ENCODE data around the gene PCGF5.
A peak's percentile ranks its signal among the peaks of the same experiment; 100 is the strongest.

PCGF5 gene

DNA sequence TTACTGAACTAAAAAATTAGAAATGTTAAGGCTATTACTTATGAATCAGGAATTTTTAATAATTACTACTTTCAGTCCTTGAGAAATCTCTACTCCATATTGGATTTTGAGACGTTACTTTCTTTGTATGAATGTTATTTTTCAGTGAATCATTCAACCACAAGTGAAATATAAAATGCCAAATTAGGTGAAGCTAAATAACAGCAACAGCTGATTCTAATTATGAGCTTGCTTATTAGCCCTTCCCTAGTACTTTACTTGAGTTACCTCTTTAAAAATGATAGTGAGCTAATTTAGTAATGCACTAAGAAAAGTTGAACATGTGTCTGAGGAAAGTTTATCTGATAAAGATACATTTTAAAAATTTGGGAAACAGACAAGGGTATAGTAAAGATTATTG is 51.4 kb downstream of the PCGF5 start:
- TF ChIP-seq, protein P1, sequence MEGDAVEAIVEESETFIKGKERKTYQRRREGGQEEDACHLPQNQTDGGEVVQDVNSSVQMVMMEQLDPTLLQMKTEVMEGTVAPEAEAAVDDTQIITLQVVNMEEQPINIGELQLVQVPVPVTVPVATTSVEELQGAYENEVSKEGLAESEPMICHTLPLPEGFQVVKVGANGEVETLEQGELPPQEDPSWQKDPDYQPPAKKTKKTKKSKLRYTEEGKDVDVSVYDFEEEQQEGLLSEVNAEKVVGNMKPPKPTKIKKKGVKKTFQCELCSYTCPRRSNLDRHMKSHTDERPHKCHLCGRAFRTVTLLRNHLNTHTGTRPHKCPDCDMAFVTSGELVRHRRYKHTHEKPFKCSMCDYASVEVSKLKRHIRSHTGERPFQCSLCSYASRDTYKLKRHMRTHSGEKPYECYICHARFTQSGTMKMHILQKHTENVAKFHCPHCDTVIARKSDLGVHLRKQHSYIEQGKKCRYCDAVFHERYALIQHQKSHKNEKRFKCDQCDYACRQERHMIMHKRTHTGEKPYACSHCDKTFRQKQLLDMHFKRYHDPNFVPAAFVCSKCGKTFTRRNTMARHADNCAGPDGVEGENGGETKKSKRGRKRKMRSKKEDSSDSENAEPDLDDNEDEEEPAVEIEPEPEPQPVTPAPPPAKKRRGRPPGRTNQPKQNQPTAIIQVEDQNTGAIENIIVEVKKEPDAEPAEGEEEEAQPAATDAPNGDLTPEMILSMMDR (IDR thresholded peaks at IDR 0.05; ENCODE audit: unreplicated experiment in 3 of 3): no peak
- Mint-ChIP-seq H3K4me1 (no peaks in the 10 kb centered on the region), H3K4me3 (no peak overlapping the region), H3K36me3 (ENCODE audit: low read depth) (no peaks in the 10 kb centered on the region), H3K9me3 (no peaks in the 10 kb centered on the region), H3K27me3 (ENCODE audit: low read depth) (no peaks in the 10 kb centered on the region), H3K27ac (no peak overlapping the region)

DNA sequence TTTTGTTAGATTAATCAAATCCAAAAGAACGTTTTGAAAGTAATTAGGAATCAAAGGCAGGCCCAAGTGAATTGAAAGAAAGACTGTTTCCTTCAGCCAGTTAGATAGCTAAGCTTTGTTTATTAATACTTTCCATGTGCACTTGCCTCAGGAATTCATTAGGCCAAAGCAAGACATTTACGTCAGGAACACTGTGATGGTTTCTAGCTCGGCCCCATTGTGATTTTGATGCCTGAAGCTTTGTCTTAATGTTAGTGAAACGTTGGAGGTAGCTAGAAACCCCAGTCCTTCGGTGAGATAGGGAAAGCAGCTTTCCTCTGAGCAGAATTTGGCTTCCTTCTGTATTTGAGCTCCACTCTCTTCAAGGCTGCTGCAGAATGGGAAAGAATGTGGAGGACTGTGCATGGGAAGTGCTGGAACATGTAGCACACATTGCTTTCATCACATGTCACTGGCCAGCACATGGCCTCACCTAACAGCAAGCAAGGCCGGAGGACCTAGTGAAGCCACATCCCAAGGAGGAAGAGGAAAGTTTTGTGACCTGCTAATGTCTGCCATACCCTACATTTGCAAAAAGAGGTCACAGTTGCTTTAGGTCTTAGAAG is 64.1 kb downstream of the PCGF5 start:
- no peak overlapping the region for H3K4me3 Mint-ChIP-seq
- no peaks in the 10 kb centered on the region for H3K9me3 Mint-ChIP-seq
- H3K4me1 Mint-ChIP-seq: no peaks in the 10 kb centered on the region
- no peaks in the 10 kb centered on the region for H3K27me3 Mint-ChIP-seq (ENCODE audit: low read depth)
- TF ChIP-seq, protein P1 (IDR thresholded peaks at IDR 0.05; ENCODE audit: unreplicated experiment in 3 of 3): no peak
- H3K27ac Mint-ChIP-seq: no peak overlapping the region
- no peaks in the 10 kb centered on the region for H3K36me3 Mint-ChIP-seq (ENCODE audit: low read depth)

DNA sequence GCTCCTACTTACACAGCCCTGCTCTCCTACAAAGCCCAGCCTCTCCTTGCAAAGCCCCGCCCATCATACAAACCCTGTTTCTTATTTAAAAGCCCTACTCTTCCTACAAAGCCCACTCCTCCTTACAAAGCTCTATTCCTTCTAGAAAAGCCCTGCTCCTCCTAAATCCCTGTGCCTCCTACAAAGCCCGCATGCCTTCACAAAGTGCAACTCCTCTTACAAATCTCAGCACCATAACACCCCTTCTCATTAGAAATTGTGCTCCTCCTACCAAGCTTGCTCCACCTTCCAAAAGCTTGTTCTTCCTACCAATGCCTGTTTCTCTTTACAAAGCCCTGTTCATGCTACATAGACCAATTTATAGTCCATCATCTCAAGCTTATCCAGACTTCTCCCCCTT is 66.1 kb downstream of the PCGF5 start:
- Mint-ChIP-seq H3K4me3 (no peak overlapping the region), H3K4me1 (no peaks in the 10 kb centered on the region), H3K27ac (no peak overlapping the region), H3K9me3 (no peaks in the 10 kb centered on the region), H3K27me3 (ENCODE audit: low read depth) (peaks cover 2% of the 10 kb centered on the region), H3K36me3 (ENCODE audit: low read depth) (no peaks in the 10 kb centered on the region)
- TF ChIP-seq, protein P1 (IDR thresholded peaks at IDR 0.05; ENCODE audit: unreplicated experiment in 3 of 3): no peak

DNA sequence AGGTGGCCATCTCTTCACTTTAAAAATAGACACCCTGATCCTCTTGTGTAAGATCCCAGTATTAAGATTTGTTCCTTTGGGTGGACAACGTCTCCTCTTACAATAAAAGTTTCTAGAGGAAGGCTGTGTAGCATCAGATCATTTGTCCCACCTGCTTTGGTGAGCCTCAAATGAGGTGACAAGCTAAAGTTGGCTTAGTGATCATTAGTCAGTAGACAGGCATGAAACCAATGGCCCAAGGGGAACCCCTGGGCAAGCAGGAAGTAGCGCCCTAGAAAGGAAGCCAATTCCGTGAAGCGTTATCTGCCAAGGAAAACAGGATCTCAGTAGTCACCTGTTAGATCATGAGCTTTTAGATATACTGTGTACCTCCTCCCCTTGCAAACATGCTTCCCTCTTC is 66.8 kb downstream of the PCGF5 start:
- no peak overlapping the region for H3K27ac Mint-ChIP-seq
- no peaks in the 10 kb centered on the region for H3K9me3 Mint-ChIP-seq
- no peak overlapping the region for H3K4me3 Mint-ChIP-seq
- peaks cover 5% of the 10 kb centered on the region for H3K27me3 Mint-ChIP-seq (ENCODE audit: low read depth)
- H3K4me1 Mint-ChIP-seq: no peaks in the 10 kb centered on the region
- TF ChIP-seq, protein P1 (IDR thresholded peaks at IDR 0.05; ENCODE audit: unreplicated experiment in 3 of 3): no peak
- no peaks in the 10 kb centered on the region for H3K36me3 Mint-ChIP-seq (ENCODE audit: low read depth)

DNA sequence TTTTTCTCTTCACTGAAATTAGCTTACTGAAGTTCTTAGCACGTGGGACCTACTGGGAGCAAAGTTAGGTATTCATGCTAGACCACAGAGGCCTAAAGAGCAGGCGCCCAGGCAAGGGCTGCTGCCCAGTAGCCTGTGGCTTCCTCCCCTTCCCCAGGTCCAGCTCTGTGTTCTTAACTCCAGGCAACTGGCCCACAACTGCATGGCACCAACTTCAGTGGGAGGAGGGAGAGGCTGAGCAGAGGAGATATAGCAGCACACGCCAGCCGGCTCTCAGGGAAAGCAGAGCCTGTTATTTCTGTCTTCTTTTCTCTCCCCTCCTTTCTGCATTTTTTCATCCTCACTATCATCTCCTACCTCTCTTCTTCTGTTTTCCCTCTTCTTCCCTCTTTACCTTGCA is 67.4 kb downstream of the PCGF5 start:
- TF ChIP-seq, protein P1 (IDR thresholded peaks at IDR 0.05; ENCODE audit: unreplicated experiment in 3 of 3): no peak

DNA sequence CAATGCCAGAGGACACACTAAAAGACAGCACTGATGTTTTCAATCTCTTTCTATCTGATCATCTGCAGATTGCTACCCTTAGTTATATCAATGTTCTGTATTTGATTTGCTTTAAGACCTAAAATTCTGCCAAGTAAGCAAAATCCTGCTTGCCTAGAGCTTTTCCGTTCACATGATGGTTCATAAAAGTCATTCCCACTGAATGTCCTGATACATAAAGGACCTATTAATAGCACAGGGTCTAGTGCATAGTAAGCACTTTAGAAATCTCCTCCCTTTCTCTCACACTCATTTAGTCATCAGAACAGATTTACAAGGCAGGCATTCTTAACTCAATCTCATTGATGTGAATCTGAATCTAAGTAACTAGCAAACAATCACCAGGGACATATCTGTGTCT is 68.8 kb downstream of the PCGF5 start:
- no peak overlapping the region for H3K4me3 Mint-ChIP-seq
- no peaks in the 10 kb centered on the region for H3K9me3 Mint-ChIP-seq
- peak overlapping the region in 2 of 3 experiments; percentile 8 for H3K27ac Mint-ChIP-seq
- H3K36me3 Mint-ChIP-seq (ENCODE audit: low read depth): no peaks in the 10 kb centered on the region
- TF ChIP-seq, protein P1 (IDR thresholded peaks at IDR 0.05; ENCODE audit: unreplicated experiment in 3 of 3): no peak
- no peaks in the 10 kb centered on the region for H3K4me1 Mint-ChIP-seq
- H3K27me3 Mint-ChIP-seq (ENCODE audit: low read depth): peaks cover 5% of the 10 kb centered on the region

More for the DNA sequence above, 67.4 kb downstream of the PCGF5 start:
- H3K27me3 Mint-ChIP-seq (ENCODE audit: low read depth): peaks cover 5% of the 10 kb centered on the region
- H3K4me3 Mint-ChIP-seq: no peak overlapping the region
- no peaks in the 10 kb centered on the region for H3K4me1 Mint-ChIP-seq
- no peak overlapping the region for H3K27ac Mint-ChIP-seq
- H3K9me3 Mint-ChIP-seq: no peaks in the 10 kb centered on the region
- H3K36me3 Mint-ChIP-seq (ENCODE audit: low read depth): no peaks in the 10 kb centered on the region

All from nephron (organoid).